Left kidney (tissue), 2 donors: ENCODE data around the gene NCK2. TPM values are rescaled to one million over a fixed set of nuclear protein-coding genes. Genes with fewer than 3 reads are reported as not detected.

Source experiments
- DNase-seq: peaks from one replicate; pipeline ENCODE4 v3.0.0-alpha.2; 2013
- polyA plus RNA-seq: library from polyadenylated mRNA; unstranded; fragments of 120-200 nt; gene quantifications from one replicate; pipeline ENCODE4 v1.2.1, GENCODE V29; 2013; ENCODE audit not compliant: insufficient read length

NCK2 gene
- polyA plus RNA-seq, 1 donor: 57.7 TPM

GRCh38 chr2:105845976-105846375 lies 101.3 kb downstream of the NCK2 start:
- no peak for DNase-seq

- no peak for DNase-seq
These were observed 102.3 kb downstream of the NCK2 start for GRCh38 chr2:105847056-105847455.

GRCh38 chr2:105848367-105848766 lies 103.7 kb downstream of the NCK2 start:
- no peak for DNase-seq

GRCh38 chr2:105849431-105850179 lies 104.9 kb downstream of the NCK2 start:
- no peak for DNase-seq

- DNase-seq: no peak
These were observed 107.4 kb downstream of the NCK2 start for GRCh38 chr2:105852066-105852465.

GRCh38 chr2:105853354-105854088 lies 108.8 kb downstream of the NCK2 start:
- no peak for DNase-seq

- no peak for DNase-seq
These were observed 110.3 kb downstream of the NCK2 start for GRCh38 chr2:105854972-105855371.

GRCh38 chr2:105856581-105856980 lies 111.9 kb downstream of the NCK2 start:
- no peak for DNase-seq

- no peak for DNase-seq
These were observed 112.5 kb downstream of the NCK2 start for GRCh38 chr2:105857076-105857740.

- no peak for DNase-seq
These were observed 114.4 kb downstream of the NCK2 start for GRCh38 chr2:105858868-105859693.

GRCh38 chr2:105859694-105859951 lies 114.9 kb downstream of the NCK2 start:
- DNase-seq: no peak

- no peak for DNase-seq
These were observed 115.9 kb downstream of the NCK2 start for GRCh38 chr2:105860567-105860966.

GRCh38 chr2:105861200-105861599 lies 116.5 kb downstream of the NCK2 start:
- DNase-seq: no peak

- DNase-seq: no peak
These were observed 118.1 kb downstream of the NCK2 start for GRCh38 chr2:105862843-105863242.

- DNase-seq: no peak
These were observed 119.5 kb downstream of the NCK2 start for GRCh38 chr2:105864262-105864661.

- DNase-seq: no peak
These were observed 120.7 kb downstream of the NCK2 start for GRCh38 chr2:105865222-105865913.

- DNase-seq: no peak
These were observed 121.8 kb downstream of the NCK2 start for GRCh38 chr2:105866216-105867185.

GRCh38 chr2:105867587-105867986 lies 122.9 kb downstream of the NCK2 start:
- DNase-seq: no peak

- no peak for DNase-seq
These were observed 123.3 kb downstream of the NCK2 start for GRCh38 chr2:105868060-105868459.

GRCh38 chr2:105869341-105869740 lies 124.6 kb downstream of the NCK2 start:
- DNase-seq: no peak

GRCh38 chr2:105870062-105870461 lies 125.3 kb downstream of the NCK2 start:
- DNase-seq: no peak
